Left hindlimb (tissue), 1 donor: ENCODE results near the gene NARF.
"Not testable (repeated sequence)": the region's sequence is repeated elsewhere in the genome, so short reads cannot be mapped to it uniquely, and the experiment has no call there.

Source experiments
- DNase-seq: peaks from one replicate; pipeline ENCODE4 v3.0.0-alpha.2; 2018

Gene NARF

DNA sequence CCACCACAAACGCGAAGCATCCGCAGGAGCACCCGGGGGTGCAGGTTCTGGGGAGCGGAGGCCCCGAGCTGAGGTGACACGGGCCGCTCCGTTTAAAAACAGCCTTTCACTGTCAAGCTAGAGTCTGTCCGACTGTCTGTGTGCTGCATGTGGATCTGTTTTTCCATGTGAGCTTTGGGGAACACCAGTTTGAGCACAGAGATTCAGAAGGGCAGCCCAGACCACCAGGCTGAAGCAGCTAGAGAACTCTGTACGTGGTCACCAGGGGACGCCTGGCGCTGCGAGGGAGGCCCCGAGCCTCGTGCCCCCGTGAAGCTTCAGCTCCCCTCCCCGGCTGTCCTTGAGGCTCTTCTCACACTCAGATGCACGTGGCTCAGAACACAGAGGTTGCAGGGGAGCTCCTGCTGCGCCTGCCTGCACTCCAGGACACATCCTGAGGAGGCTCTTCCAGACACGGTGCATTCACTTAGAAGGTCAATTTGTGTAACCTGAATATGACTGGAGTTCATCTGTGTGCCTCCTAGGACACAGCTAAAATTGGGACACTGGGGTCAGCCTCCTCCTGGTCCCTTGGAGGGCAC lies 45.3 kb downstream of the NARF start:
- DNase-seq, result no peak

DNA sequence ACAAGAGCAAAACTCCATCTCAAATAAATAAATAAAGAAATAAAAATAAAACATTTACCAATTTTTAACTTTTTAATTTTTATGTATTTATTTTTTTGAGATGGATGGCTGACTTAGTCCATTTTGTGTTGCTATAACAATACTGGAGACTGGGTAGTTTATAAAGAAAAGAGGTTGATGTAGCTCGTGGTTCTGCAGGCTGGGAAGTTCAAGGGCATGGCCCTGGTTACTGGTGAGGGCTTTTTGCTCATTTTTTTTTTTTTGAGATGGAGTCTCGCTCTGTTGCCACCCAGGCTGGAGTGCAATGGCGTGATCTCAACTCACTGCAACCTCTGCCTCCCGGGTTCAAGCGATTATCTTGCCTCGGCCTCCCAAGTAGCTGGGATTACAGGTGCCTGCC lies 46.8 kb downstream of the NARF start:
- DNase-seq, result no peak

DNA sequence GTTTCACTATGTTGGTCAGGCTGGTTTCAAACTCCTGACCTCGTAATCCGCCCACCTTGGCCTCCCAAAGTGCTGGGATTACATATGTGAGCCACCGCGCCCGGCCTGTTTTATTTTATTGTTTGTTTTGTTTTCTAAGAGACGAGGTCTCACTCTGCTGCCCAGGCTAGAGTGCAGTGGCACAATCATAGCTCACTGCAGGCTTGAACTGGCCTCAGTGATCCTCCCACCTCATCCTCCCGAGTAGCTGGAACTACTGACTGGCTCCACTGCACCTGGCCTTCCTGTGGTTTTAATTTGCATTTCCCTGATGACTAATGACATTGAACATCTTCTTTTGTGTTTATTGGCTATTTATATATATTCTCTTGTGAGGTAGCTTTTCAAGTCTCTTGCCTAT lies 47.9 kb downstream of the NARF start:
- DNase-seq, result not testable (repeated sequence)

DNA sequence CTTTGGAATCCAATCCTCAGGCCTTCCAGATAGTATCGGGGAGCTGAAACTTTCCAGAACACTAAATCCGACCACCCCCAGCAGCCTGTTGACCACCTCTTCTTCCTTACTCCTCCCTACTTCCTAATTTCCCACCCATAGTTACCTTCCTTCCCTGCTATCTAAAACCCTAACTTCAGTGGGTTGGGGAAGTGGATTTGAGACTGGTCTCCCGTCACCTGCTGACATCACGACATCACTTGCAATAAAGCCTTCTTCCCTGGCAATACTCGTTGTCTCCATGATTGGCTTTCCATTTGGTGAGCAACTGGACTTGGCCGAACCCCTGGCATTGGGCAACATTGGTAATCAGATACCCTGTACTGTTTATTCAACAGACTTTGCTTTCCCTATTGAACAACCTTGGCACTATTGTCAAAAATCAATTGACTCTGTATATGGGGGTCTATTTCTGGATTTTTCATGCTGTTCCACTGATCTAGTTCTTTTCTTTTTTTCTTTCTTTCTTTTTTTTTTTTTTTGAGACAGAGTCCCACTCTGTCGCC lies 49.2 kb downstream of the NARF start:
- no peak for DNase-seq

DNA sequence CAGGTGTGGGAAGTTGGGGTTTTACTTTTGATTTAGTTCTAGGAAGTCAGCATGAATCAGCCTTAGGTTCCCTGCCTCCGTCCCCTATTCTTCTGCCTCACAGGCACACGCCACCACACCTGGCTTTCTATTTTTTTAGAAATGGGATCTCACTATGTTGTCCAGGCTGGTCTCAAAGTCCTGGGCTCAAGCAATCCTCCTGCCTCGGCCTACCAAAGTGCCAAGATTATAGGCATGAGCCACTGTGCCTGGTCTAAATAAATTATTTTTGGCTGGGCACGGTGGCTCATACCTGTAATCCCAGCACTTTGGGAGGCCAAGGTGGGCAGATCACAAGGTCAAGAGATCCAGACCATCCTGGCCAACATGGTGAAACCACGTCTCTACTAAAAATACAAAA lies 53.1 kb downstream of the NARF start:
- DNase-seq, result not testable (repeated sequence)

DNA sequence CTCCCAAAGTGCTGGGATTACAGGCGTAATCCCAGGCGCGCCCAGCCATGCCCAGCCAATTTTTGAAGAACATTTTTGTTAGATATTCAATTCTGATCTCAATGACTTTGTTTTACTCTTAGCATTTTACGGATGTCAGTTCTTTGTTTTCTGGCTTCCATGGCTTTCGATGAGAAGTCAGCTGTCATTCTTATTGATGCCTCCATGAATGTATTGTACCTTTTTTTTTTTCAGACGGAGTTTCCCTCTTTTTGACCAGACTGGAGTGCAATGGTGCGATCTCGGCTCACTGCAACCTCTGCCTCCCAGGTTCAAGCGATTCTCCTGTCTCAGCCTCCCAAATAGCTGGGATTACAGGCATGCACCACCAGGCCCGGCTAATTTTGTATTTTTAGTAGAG lies 55.3 kb downstream of the NARF start:
- DNase-seq, result not testable (repeated sequence)

DNA sequence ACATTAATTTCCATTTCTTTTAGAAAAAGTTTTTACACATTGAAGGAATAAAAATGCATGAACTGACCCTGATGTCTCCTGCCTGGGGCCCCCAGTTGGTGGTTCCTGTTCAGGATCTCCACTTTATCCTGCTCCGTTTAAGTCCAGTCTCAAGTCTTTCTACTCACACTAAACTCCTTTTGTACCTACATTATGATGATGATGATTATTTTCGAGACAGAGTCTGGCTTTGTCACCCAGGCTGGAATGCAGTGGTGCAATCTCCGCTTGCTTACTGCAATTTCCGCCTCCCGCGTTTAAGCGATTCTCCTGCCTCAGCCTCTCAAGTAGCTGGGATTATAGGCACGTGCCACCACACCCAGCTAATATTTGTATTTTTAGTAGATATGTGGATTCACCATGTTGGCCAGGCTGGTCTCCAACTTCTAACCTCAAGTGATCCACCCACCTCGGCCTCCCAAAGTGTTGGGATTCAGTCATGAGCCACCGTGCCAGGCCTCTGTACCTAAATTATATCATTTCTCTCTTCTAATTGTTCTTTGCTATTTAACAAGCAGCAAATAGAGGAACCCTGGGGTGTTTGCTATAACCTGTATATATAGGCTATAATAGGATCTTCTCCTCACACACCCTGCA lies 58.8 kb downstream of the NARF start:
- no peak for DNase-seq

DNA sequence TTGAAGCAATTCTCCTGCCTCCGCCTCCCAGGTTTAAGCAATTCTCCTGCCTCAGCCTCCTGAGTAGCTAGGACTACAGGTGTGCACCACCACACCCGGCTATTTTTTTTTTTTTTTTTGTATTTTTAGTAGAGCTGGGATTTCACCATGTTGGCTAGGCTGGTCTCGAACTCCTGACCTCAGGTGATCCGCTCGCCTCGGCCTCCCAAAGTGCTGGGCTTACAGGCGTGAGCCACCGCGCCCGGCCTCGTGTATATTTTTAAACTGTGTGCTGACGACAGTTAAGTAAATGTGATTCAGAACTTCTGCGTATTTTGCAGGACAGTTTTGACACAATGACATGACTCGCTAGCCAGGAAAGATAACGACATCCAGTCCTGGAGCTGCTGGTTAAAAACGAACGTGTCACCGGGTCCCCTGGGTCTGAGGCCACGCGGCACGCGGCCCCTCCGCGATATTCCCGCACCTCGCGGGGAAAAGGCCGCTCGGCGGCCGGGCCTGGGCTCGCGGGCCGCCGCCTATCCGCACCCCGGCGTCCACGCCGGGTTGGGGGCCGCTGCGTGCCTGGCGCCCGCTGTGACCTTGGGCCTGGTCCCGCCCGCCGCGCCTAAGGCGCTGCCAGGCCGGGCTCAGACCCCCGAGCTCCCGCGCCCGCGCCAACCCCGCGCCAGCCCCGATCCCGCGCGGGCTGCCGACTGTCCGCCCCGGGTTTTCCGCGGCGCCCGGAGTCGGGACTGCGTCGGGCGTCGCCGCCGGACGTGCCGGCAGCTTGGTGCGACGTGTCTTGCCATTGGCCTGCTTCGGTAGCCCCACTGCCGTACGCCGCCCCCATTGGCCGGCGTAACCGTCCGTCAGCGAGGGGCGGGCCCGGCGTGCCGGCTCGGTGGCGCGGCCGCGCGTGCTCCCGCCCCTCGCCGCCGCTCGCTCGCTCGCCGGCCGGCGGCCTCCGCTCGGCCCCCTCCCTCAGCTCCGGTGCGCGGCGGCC lies 60.6 kb downstream of the NARF start, which contains the start of gene FOXK2:
FOXK2 (plus strand) TSS at position 907 of the 985 bp plus-strand sequence. CDS start 157 bp downstream, outside the sequence.
- peak; percentile 97 for DNase-seq

DNA sequence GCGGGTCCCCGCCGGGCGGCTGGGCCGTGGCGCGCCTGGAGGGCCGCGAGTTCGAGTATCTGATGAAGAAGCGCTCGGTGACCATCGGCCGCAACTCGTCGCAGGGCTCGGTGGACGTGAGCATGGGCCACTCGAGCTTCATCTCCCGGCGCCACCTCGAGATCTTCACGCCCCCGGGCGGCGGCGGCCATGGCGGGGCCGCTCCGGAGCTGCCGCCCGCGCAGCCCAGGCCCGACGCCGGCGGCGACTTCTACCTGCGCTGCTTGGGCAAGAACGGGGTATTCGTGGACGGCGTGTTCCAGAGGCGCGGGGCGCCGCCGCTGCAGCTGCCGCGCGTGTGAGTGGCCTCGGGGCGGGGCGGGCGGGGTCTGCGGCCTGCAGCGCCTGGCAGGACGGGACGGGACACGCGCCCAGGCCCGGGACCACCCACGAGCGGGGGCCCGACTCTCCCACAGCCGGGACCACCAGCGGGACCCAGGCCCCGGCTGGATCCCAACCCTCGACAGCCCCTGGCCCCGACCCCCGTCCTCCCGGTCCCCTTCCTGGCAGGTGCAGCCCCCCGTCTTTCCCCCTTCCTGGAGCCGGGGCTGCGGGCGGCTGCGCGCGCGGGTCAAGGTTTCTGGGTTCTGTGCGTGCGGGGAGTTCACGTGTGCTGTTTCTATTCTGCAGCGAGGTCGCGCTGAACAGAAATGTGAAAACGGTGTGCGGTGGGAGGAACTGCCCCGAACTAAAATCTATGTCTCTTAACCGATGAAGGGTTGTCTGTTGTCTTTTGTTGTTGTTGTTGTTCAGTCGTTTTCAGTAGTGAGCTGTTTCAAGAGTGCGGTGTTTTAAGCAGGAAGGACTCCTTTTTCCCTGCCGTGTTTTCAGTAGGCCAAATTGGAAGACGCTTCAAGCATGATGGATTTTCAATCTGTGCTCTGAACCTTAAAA lies 61.7 kb downstream of the NARF start:
- DNase-seq, result peak; percentile 48

DNA sequence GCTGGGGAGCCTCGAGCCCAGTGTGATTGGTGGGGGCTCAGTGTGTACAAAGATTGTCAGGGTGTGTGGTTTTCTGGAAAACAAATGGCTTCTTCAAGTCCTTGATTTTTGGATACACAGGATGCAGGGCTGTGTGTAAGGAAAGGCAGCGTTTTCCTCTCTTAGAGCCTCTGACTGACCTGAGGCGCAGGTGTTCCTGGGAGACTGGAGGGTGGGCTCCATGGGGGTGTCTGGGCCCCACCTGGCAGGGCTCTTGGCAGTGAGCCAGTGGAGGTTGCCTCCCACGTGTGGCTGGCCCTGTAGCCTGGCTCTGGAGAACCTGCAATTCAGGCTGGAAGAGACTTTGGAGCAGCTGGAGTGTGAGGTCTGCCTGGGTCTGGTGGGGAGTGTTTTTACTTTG lies 66.0 kb downstream of the NARF start:
- no peak for DNase-seq

DNA sequence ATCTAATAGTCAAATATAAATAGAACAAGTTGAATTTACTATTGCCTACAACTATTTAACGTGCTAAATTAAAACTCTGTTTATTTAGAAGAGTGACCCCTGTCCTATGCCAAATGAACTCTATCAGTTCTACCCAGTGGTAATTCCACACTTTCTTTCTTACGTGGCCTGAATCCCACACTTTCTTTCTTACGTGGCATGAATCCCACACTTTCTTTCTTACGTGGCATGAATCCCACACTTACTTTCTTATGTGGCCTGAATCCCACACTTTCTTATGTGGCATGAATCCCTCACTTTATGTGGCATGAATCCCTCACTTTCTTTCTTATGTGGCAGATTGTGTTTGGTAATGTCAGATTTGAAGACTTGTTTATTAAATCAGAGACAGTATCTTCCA lies 67.2 kb downstream of the NARF start:
- no peak for DNase-seq

DNA sequence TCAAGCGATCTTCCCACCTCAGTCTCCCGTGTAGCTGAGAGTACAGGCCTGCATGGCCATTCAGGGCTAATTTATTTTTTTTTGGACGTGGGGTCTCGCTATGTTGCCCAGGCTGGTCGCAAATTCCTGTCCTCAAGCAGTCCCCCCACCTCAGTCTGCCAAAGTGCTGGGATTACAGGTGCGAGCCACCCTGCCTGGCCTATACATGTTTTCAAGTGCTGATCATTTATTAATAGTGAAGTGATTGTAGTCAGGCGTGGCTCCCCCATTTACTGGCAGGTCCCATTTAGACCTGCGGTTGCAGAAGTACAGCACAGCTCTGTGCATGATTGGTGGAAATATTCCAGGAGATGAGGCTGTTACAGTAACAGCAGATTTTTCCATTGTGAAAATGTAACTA lies 69.4 kb downstream of the NARF start:
- DNase-seq, result no peak

DNA sequence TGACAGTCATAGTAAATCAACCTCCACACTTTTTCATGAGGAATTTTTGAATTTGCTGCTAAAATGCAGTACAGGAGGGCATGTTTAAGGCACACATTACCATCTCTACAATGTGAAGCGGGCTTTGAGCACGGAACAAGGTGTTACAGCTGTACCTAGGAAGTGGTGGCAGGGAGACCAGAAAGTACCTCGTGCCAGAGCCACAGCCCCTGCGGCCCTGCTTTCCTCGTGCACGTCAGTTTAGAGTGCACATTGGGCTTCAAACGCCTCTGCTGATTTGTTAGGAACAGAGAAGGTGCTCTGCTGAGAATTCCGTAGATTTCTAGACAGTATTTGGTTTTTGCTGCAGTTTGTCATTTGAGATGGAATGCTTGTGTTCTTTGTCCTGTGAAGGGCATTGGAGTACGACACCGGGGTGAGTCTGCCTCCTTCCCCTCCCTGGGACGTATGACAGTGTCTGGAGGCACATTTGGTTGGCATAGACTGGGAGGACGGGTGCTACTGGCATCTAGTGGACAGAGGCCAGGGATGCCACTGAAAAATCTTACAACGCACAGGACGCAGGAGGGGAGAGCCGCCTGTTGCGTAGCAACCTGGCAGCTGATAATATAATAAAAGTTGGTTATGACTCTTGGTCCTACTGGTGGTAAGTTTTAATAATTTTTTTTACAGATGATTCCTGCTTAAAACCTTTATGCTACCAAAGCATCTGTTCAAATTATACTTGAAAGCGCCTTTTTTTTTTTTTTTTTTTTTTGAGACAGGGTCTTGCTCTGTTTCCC lies 70.1 kb downstream of the NARF start:
- DNase-seq, result peak; percentile 48

DNA sequence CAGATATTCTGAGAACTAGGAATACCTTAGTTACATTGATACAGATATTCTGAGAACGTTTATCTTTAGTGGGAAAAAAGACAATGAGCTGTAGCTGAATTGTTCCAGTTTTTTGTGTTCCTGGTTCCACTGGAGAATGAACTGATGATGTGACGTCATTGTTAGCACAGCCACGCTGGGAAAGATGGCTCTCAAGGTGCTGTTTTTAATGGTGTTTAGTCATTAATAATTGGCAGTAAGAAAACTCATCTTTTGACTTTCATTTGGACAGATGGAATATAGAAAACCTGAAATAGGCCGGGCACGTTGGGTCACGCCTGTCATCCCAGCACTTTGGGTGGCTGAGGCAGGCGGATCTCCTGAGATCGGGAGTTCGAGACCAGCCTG lies 71.4 kb downstream of the NARF start:
- DNase-seq, result no peak

DNA sequence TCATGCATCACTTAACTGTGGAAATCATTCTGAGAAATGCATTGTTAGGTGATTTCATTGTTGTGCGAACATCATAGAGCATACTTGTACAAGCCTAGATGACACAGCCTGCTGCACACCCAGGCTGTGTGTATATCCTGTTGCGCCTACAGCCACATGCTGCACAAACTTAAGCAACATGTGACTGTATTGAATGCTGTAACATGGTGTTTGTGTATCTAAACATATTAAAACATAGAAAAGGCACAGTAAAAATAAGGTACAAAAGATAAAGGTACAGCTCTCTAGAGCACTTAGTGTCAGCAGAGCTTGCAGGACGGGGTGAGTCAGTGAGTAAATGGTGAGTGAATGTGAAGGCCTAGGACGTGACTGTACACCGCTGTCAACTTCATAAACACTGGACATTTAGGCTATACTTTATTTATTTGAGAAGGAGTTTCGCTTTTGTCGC lies 72.9 kb downstream of the NARF start:
- DNase-seq, result no peak

DNA sequence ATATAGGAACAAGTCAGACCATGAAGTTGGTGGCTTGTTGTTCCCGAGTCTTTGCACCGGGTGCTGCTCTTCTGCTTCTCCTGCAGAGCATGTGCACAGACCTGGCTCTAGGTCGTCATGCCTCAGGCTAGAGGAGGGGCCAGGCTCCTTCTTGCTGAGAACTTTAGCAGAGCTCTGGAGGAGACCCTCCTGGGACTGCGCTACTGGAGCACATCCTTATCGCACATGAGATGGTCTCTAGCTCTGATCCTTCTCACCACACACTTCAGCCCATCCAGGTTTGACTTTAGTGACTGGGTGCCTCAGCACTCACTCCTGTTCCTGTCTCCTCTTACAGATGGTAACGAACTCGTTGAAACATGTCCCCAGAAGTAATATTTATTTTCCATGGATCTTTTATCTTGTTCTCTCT lies 75.9 kb downstream of the NARF start:
- DNase-seq, result no peak

DNA sequence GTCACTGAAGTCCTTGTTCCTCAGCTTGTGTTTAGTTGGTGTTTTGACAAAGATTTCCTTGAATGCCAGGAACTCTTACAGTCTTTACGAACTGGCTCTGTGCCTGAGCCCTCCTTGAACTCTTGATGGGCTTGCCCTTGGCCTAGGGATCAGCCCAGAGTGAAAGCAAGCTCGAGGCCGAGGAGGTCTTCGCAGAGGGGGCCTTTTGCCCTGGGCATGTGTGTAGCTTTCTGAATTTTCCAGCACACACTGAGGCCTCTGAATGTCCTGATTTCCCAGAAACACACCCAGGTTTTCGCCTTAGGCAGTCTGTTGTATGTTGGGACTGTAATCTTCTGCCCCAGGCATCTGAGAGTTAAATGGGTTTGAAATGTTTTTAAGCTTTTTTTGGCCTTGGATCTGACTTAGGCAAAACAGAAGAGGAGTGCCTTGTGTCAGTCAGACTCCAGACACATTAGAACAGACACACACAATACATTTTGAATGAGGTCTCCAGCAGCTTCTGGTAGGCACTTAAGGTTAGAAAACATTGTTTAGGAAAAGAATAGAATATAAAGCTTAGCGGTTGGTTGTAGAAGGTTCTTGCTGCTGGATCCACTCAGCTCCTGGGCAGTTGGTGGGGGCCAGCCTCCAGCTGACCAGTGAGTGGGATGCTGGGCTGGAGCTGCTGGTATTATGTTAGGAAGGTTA lies 78.1 kb downstream of the NARF start:
- no peak for DNase-seq

DNA sequence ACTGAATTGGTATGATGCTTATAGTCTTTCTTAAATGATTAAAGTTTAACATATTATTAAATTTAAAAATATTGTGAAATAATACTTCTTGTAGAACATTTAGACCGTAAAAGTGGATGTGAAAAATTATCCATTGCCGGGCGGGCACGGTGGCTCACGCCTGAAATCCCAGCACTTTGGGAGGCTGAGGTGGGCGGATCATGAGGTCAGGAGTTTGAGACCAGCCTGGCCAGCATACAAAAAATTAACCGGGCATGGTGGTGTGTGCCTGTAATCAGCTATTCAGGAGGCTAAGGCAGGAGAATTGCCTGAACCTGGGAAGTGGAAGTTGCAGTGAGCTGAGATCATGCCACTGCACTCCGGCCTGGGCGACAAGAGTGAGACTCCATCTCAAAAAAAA lies 78.7 kb downstream of the NARF start:
- not testable (repeated sequence) for DNase-seq

DNA sequence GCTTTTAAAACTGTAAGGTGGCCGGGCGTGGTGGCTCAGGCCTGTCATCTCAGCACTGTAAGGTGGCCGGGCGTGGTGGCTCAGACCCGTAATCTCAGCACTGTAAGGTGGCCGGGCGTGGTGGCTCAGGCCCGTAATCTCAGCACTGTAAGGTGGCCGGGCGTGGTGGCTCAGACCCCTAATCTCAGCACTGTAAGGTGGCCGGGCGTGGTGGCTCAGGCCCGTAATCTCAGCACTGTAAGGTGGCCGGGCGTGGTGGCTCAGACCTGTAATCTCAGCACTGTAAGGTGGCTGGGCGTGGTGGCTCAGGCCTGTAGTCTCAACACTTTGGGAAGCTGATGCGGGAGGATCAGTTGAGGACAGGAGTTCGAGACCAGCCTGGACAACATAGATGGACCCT lies 80.5 kb downstream of the NARF start:
- DNase-seq, result not testable (repeated sequence)
